H9 (cell line): ENCODE measurements around the gene CD164L2. TPM values are rescaled to one million over a fixed set of nuclear protein-coding genes. Genes with fewer than 3 reads are reported as not detected.

ENCODE experiments used
- DNase-seq: peaks from one replicate; pipeline ENCODE4 v3.0.0-alpha.2; 2017
- H2AFZ ChIP-seq: one replicate; pipeline ENCODE4 v1.6.1; 2013; ENCODE audit warnings: mild to moderate bottlenecking, low read length, control low read depth, moderate library complexity
- H2AK5ac ChIP-seq: 2 replicates; pipeline ENCODE4 v1.6.1; 2013; ENCODE audit warnings: low read length, control low read depth, mixed read lengths; ENCODE audit not compliant: insufficient read length
- H2BK120ac ChIP-seq: one replicate; pipeline ENCODE4 v1.6.1; 2013; ENCODE audit warnings: low read depth, mild to moderate bottlenecking, low read length, control low read depth, inconsistent platforms; ENCODE audit not compliant: poor library complexity, severe bottlenecking
- H2BK12ac ChIP-seq: 2 replicates; pipeline ENCODE4 v1.6.1; 2013; ENCODE audit warnings: low read length, control low read depth, mixed read lengths, low read depth; ENCODE audit not compliant: insufficient read length
- H2BK15ac ChIP-seq: 2 replicates; pipeline ENCODE4 v1.6.1; 2013; ENCODE audit warnings: low read depth, low read length, control low read depth
- H2BK20ac ChIP-seq: one replicate; pipeline ENCODE4 v1.6.1; 2013; ENCODE audit warnings: low read depth, mild to moderate bottlenecking, low read length, control low read depth, inconsistent platforms; ENCODE audit not compliant: poor library complexity, severe bottlenecking
- H2BK5ac ChIP-seq: 2 replicates; pipeline ENCODE4 v1.6.1; 2013; ENCODE audit warnings: low read length, control low read depth, mixed read lengths; ENCODE audit not compliant: insufficient read length
- H3K14ac ChIP-seq: 2 replicates; pipeline ENCODE4 v1.6.1; 2013; ENCODE audit warnings: low read length, control low read depth; ENCODE audit not compliant: insufficient read depth
- H3K18ac ChIP-seq: 2 replicates; pipeline ENCODE4 v1.6.1; 2013; ENCODE audit warnings: low read depth, mild to moderate bottlenecking, mixed read lengths, low read length, control low read depth; ENCODE audit not compliant: insufficient read length
- H3K23ac ChIP-seq: 2 replicates; pipeline ENCODE4 v1.6.1; 2013; ENCODE audit warnings: low read length, control low read depth, mixed read lengths, low read depth; ENCODE audit not compliant: insufficient read length
- H3K23me2 ChIP-seq: 2 replicates; pipeline ENCODE4 v1.6.1; 2013; ENCODE audit warnings: low read depth, mild to moderate bottlenecking, mixed read lengths, low read length, control low read depth; ENCODE audit not compliant: insufficient read length, poor library complexity, severe bottlenecking
- H3K27ac ChIP-seq: 2 replicates; pipeline ENCODE4 v1.5.1; 2013; ENCODE audit warnings: low read length, control low read depth, mixed read lengths, low read depth; ENCODE audit not compliant: insufficient read length
- H3K27me3 ChIP-seq: 2 replicates; pipeline ENCODE4 v1.6.1; 2013; ENCODE audit warnings: low read length, control low read depth, inconsistent platforms; ENCODE audit not compliant: insufficient read depth
- H3K4ac ChIP-seq: 2 replicates; pipeline ENCODE4 v1.6.1; 2013; ENCODE audit warnings: low read depth, mild to moderate bottlenecking, control low read depth, inconsistent platforms, low read length, moderate library complexity
- H3K4me1 ChIP-seq: 2 replicates; pipeline ENCODE4 v1.6.1; 2013; ENCODE audit warnings: low read length, control low read depth, inconsistent platforms; ENCODE audit not compliant: insufficient read depth
- H3K4me2 ChIP-seq: 2 replicates; pipeline ENCODE4 v1.6.1; 2013; ENCODE audit warnings: low read length, control low read depth, mixed read lengths; ENCODE audit not compliant: insufficient read length, insufficient read depth
- H3K56ac ChIP-seq: 2 replicates; pipeline ENCODE4 v1.6.1; 2013; ENCODE audit warnings: low read depth, mild to moderate bottlenecking, mixed read lengths, low read length, control low read depth; ENCODE audit not compliant: insufficient read length
- H3K79me1 ChIP-seq: 2 replicates; pipeline ENCODE4 v1.6.1; 2013; ENCODE audit warnings: low read depth, mild to moderate bottlenecking, moderate library complexity, low read length, control low read depth, inconsistent platforms; ENCODE audit not compliant: insufficient read depth, poor library complexity, severe bottlenecking
- H3K79me2 ChIP-seq: 2 replicates; pipeline ENCODE4 v1.6.1; 2013; ENCODE audit warnings: low read length, control low read depth, inconsistent platforms; ENCODE audit not compliant: insufficient read depth
- H3K9ac ChIP-seq: 2 replicates; pipeline ENCODE4 v1.6.1; 2013; ENCODE audit warnings: low read length, control low read depth, mixed read lengths; ENCODE audit not compliant: insufficient read length; ENCODE audit errors: extremely low read depth
- H3K9me3 ChIP-seq: one replicate; pipeline ENCODE4 v1.6.1; 2013; ENCODE audit warnings: low read depth, low read length, inconsistent platforms; ENCODE audit not compliant: control insufficient read depth
- H3T11ph ChIP-seq: one replicate; pipeline ENCODE4 v1.6.1; 2013; ENCODE audit warnings: mild to moderate bottlenecking, low read length, control low read depth, inconsistent platforms
- H4K20me1 ChIP-seq: one replicate; pipeline ENCODE4 v1.6.1; 2013; ENCODE audit not compliant: control insufficient read depth, insufficient read length, insufficient read depth
- H4K5ac ChIP-seq: 2 replicates; pipeline ENCODE4 v1.6.1; 2013; ENCODE audit warnings: low read depth, mild to moderate bottlenecking, mixed read lengths, low read length, control low read depth; ENCODE audit not compliant: insufficient read length
- H4K8ac ChIP-seq: replicated peaks from 2 replicates; pipeline ENCODE4 v1.6.1; 2013; ENCODE audit warnings: low read length, control low read depth, mixed read lengths, low read depth; ENCODE audit not compliant: insufficient read length
- H4K91ac ChIP-seq: 2 replicates; pipeline ENCODE4 v1.6.1; 2013; ENCODE audit warnings: low read depth, mild to moderate bottlenecking, moderate library complexity, mixed read lengths, low read length, control low read depth; ENCODE audit not compliant: insufficient read length
- H3K27ac Mint-ChIP-seq, 3 experiments: 2 replicates in 2 of 3; 3 replicates in 1 of 3; pipeline ENCODE4 v1.8.0; 2020 to 2021; ENCODE audit warnings: mixed read lengths in 3 of 3, mild to moderate bottlenecking in 1 of 3, moderate library complexity in 1 of 3
- H3K27me3 Mint-ChIP-seq: 2 replicates; pipeline ENCODE4 v1.8.0; 2021; ENCODE audit warnings: low read depth, mild to moderate bottlenecking, moderate library complexity, mixed read lengths
- H3K36me3 Mint-ChIP-seq, 3 experiments: 2 replicates in 2 of 3; 3 replicates in 1 of 3; pipeline ENCODE4 v1.8.0; 2020 to 2021; ENCODE audit warnings: low read depth in 3 of 3, mixed read lengths in 3 of 3; ENCODE audit not compliant: insufficient read depth in 1 of 3
- H3K4me1 Mint-ChIP-seq, 2 experiments: 2 replicates each; pipeline ENCODE4 v1.8.0; 2020; ENCODE audit warnings: mixed read lengths in 2 of 2
- H3K4me3 Mint-ChIP-seq, 2 experiments: 2 replicates in 1 of 2; 3 replicates in 1 of 2; pipeline ENCODE4 v1.8.0; 2020 to 2021; ENCODE audit warnings: mild to moderate bottlenecking in 2 of 2, mixed read lengths in 2 of 2, moderate library complexity in 1 of 2
- H3K9me3 Mint-ChIP-seq, 2 experiments: 2 replicates in 1 of 2; 3 replicates in 1 of 2; pipeline ENCODE4 v1.8.0; 2020; ENCODE audit warnings: mild to moderate bottlenecking in 2 of 2, mixed read lengths in 2 of 2, moderate library complexity in 1 of 2
- CTCF ChIP-seq: fragments of 200-600 bp; sonication (generic); conservative IDR thresholded peaks from 3 replicates; pipeline ENCODE4 v1.8.0; 2021; ENCODE audit warnings: antibody characterized with exemption, mild to moderate bottlenecking
- WGBS: extraction: QIAGEN DNeasy Blood & Tissue Kit; methylation state at CpG from one replicate; pipeline ENCODE4 v1.1.7; 2013; ENCODE audit warnings: missing lambda C conversion rate, low lambda C conversion rate, mixed read lengths; ENCODE audit not compliant: insufficient read length; ENCODE audit errors: extremely low coverage; 5-methylcytosine and 5-hydroxymethylcytosine counted together
- total RNA-seq: library from RNA; stranded (reverse); gene quantifications from 2 replicates; pipeline ENCODE4 v1.2.1, GENCODE V29; 2021

CD164L2 gene
- total RNA-seq, 1 experiment from 2014 or later: 1.2 TPM

GRCh38 chr1:27361044-27361402 is 22.1 kb downstream of the CD164L2 start:
- Histone ChIP-seq H3K27me3 (peaks cover 19% of the 10 kb centered on the region; the same call in 1 of the 2 replicates), H4K5ac (no peak overlapping the region), H3K79me1 (no peaks in the 10 kb centered on the region)

More at GRCh38 chr1:27361044-27361402, 22.1 kb downstream of the CD164L2 start:
- H3K14ac ChIP-seq: no peak overlapping the region
- no peak overlapping the region for H4K8ac ChIP-seq
- H3K9ac ChIP-seq: no peak overlapping the region
- peaks cover 3% of the 10 kb centered on the region; the same call in 1 of the 2 replicates for H3K4me1 ChIP-seq
- no peak overlapping the region for H2BK12ac ChIP-seq
- H3K23ac ChIP-seq: no peak overlapping the region
- H2BK20ac ChIP-seq: no peak overlapping the region
- no peak for DNase-seq
- peaks cover 13% of the 10 kb centered on the region for H3K23me2 ChIP-seq
- Mint-ChIP-seq H3K27ac (no peak overlapping the region), H3K4me1 (peaks cover 22 to 38% of the 10 kb centered on the region in 2 experiments), H3K27me3 (peaks cover 64% of the 10 kb centered on the region), H3K36me3 (peaks cover 0 to 5% (median 3%) of the 10 kb centered on the region in 3 experiments; a peak in 4 of 7 replicates), H3K9me3 (no peaks in the 10 kb centered on the region; a peak in 1 of 5 replicates), H3K4me3 (peak overlapping the region; percentile 70 to 81)
- H2BK15ac ChIP-seq: no peak overlapping the region
- no peaks in the 10 kb centered on the region for H3K9me3 ChIP-seq
- no peak overlapping the region for H4K91ac ChIP-seq
- no peak overlapping the region for H3K27ac ChIP-seq
- no peak overlapping the region for H3K4ac ChIP-seq
- peak overlapping the region; percentile 84 for H3K4me2 ChIP-seq
- no peak overlapping the region for H2AK5ac ChIP-seq
- peaks cover 6% of the 10 kb centered on the region for H4K20me1 ChIP-seq
- no peak overlapping the region for H3K18ac ChIP-seq
- H3K56ac ChIP-seq: no peak overlapping the region
- no peak overlapping the region for H2AFZ ChIP-seq
- no peak overlapping the region for H3T11ph ChIP-seq
- H2BK120ac ChIP-seq: no peak overlapping the region
- no peaks in the 10 kb centered on the region for H3K79me2 ChIP-seq
- no CpG with 5 or more reads among the region's 21 CpGs for WGBS
- no peak for TF ChIP-seq CTCF
- no peak overlapping the region for H2BK5ac ChIP-seq
